DOHH2 (cell line): Measurements from ENCODE around the gene HSPB7.

Experiments
- H3F3A ChIP-seq: fragments of 200-600 bp; sonication (generic), shearing (Covaris generic); 2 replicates; pipeline ENCODE4 v1.6.0; 2016; ENCODE audit warnings: antibody characterized with exemption, mild to moderate bottlenecking; ENCODE audit not compliant: control insufficient read depth, insufficient read depth
- H3K27ac ChIP-seq: fragments of 200-600 bp; sonication (generic); 2 replicates; pipeline ENCODE4 v1.5.1; 2014; ENCODE audit warnings: low read depth, mild to moderate bottlenecking, low read length, moderate library complexity
- H3K27me3 ChIP-seq: fragments of 200-600 bp; sonication (generic); 2 replicates; pipeline ENCODE4 v1.6.1; 2014; ENCODE audit warnings: mild to moderate bottlenecking, low read length, mixed read lengths; ENCODE audit not compliant: control insufficient read depth
- H3K36me3 ChIP-seq: fragments of 200-600 bp; sonication (generic); 2 replicates; pipeline ENCODE4 v1.6.1; 2014; ENCODE audit warnings: mild to moderate bottlenecking, low read length, moderate library complexity, mixed read lengths; ENCODE audit not compliant: control insufficient read depth
- H3K4me1 ChIP-seq: fragments of 200-600 bp; sonication (generic); 2 replicates; pipeline ENCODE4 v1.6.1; 2014; ENCODE audit warnings: mild to moderate bottlenecking, low read length, mixed read lengths; ENCODE audit not compliant: control insufficient read depth
- H3K4me2 ChIP-seq: fragments of 200-600 bp; sonication (generic); 2 replicates; pipeline ENCODE4 v1.6.0; 2014; ENCODE audit warnings: mild to moderate bottlenecking, low read length, moderate library complexity
- H3K4me3 ChIP-seq: fragments of 200-600 bp; sonication (generic); 2 replicates; pipeline ENCODE4 v1.5.1; 2014; ENCODE audit warnings: mild to moderate bottlenecking, low read length, mixed read lengths
- H3K79me2 ChIP-seq: fragments of 200-600 bp; sonication (generic); 2 replicates; pipeline ENCODE4 v1.6.1; 2014; ENCODE audit warnings: mild to moderate bottlenecking, low read length, mixed read lengths; ENCODE audit not compliant: control insufficient read depth
- H3K9me2 ChIP-seq: fragments of 200-600 bp; sonication (generic); replicated peaks from 2 replicates; pipeline ENCODE4 v1.6.1; 2014; ENCODE audit warnings: mild to moderate bottlenecking, low read length, mixed read lengths; ENCODE audit not compliant: control insufficient read depth
- H3K9me3 ChIP-seq: fragments of 200-600 bp; sonication (generic); 2 replicates; pipeline ENCODE4 v1.6.1; 2014; ENCODE audit warnings: antibody characterized with exemption, low read length, mixed read lengths; ENCODE audit not compliant: control insufficient read depth, insufficient read depth
- H4K20me1 ChIP-seq: fragments of 200-600 bp; sonication (generic); 2 replicates; pipeline ENCODE4 v1.6.0; 2014; ENCODE audit warnings: low read depth, mild to moderate bottlenecking, antibody characterized with exemption, low read length, moderate library complexity; ENCODE audit not compliant: control insufficient read depth, insufficient read depth
- CTCF ChIP-seq: fragments of 200-600 bp; sonication (generic); IDR thresholded peaks from one replicate; pipeline ENCODE4 v1.5.1; 2014; ENCODE audit warnings: antibody characterized with exemption, mild to moderate bottlenecking, low read depth, low read length; ENCODE audit not compliant: poor library complexity, severe bottlenecking
- EZH2phosphoT487 ChIP-seq: fragments of 200-600 bp; sonication (generic); IDR thresholded peaks from 2 replicates; pipeline ENCODE4 v1.6.1; 2017; ENCODE audit warnings: borderline replicate concordance, mild to moderate bottlenecking, antibody characterized with exemption, low read length, moderate library complexity, mixed read lengths

Gene HSPB7

GRCh38 chr1:16013908-16014258, 4.0 kb downstream of the HSPB7 start:
- Histone ChIP-seq H3K27me3 (peaks cover 20% of the 10 kb centered on the region), H3K9me2 (no peaks in the 10 kb centered on the region), H3F3A (no peaks in the 10 kb centered on the region), H3K36me3 (no peaks in the 10 kb centered on the region), H3K27ac (no peak overlapping the region), H3K4me3 (no peak overlapping the region), H3K9me3 (no peaks in the 10 kb centered on the region), H3K4me1 (peaks cover 32% of the 10 kb centered on the region), H4K20me1 (no peaks in the 10 kb centered on the region), H3K79me2 (no peaks in the 10 kb centered on the region), H3K4me2 (no peak overlapping the region)
- TF ChIP-seq EZH2phosphoT487 (no peak), CTCF (no peak)

- Histone ChIP-seq H3K4me2 (peak overlapping the region; percentile 66), H3K9me3 (no peaks in the 10 kb centered on the region), H4K20me1 (no peaks in the 10 kb centered on the region), H3K36me3 (no peaks in the 10 kb centered on the region), H3K4me3 (peak overlapping the region; percentile 62), H3K4me1 (peaks cover 32% of the 10 kb centered on the region), H3K79me2 (no peaks in the 10 kb centered on the region), H3K9me2 (no peaks in the 10 kb centered on the region), H3K27me3 (peaks cover 20% of the 10 kb centered on the region), H3F3A (no peaks in the 10 kb centered on the region), H3K27ac (no peak overlapping the region)
- no peak for TF ChIP-seq EZH2phosphoT487
- TF ChIP-seq CTCF: no peak
These were observed 4.5 kb downstream of the HSPB7 start for GRCh38 chr1:16013220-16013907.

GRCh38 chr1:16012590-16013219, 5.1 kb downstream of the HSPB7 start:
- Histone ChIP-seq H3K4me2 (peak overlapping the region; percentile 66), H3K27me3 (peaks cover 20% of the 10 kb centered on the region), H3K4me3 (peak overlapping the region; percentile 62), H3K4me1 (peaks cover 32% of the 10 kb centered on the region), H3K9me2 (no peaks in the 10 kb centered on the region), H4K20me1 (no peaks in the 10 kb centered on the region), H3K9me3 (no peaks in the 10 kb centered on the region), H3K27ac (no peak overlapping the region), H3K79me2 (no peaks in the 10 kb centered on the region), H3F3A (no peaks in the 10 kb centered on the region), H3K36me3 (no peaks in the 10 kb centered on the region)
- no peak for TF ChIP-seq EZH2phosphoT487
- no peak for TF ChIP-seq CTCF
